K562 (cell line): ENCODE data around the gene CD22. TPM values are rescaled to one million over a fixed set of nuclear protein-coding genes. Genes with fewer than 3 reads are reported as not detected.
A peak's percentile ranks its signal among the peaks of the same experiment; 100 is the strongest.

Experiments used
- BRD9 ChIP-seq: fragments of 450-650 bp; IDR thresholded peaks from 2 replicates; pipeline ENCODE4 v1.6.1; 2018; ENCODE audit warnings: low read depth; ENCODE audit not compliant: partially characterized antibody
- CCNT2 ChIP-seq: IDR thresholded peaks from 2 replicates; pipeline ENCODE4 v1.6.1; 2011; ENCODE audit warnings: borderline replicate concordance, low read depth, mild to moderate bottlenecking, moderate library complexity, mixed read lengths, low read length; ENCODE audit not compliant: insufficient read length; ENCODE audit errors: extremely low read depth
- CTBP1 ChIP-seq: fragments of 450-650 bp; IDR thresholded peaks from 2 replicates; pipeline ENCODE4 v1.6.1; 2016; ENCODE audit warnings: borderline replicate concordance
- EGR1 ChIP-seq: fragments of 450-650 bp; conservative IDR thresholded peaks from 2 replicates; pipeline ENCODE4 v1.6.1; 2017; ENCODE audit warnings: mild to moderate bottlenecking
- EHMT2 ChIP-seq: fragments of 450-650 bp; IDR thresholded peaks from 2 replicates; pipeline ENCODE4 v1.6.1; 2018; ENCODE audit warnings: antibody characterized with exemption
- FOXA3 ChIP-seq, 2 experiments: fragments of 450-650 bp in 1 of 2; sonication (generic) in 1 of 2; formaldehyde crosslinking; IDR thresholded peaks in 1 of 2; conservative IDR thresholded peaks in 1 of 2; 2 replicates each; pipeline versions ENCODE4 v1.4.0 to v1.8.0; 2020 to 2022; ENCODE audit warnings: mild to moderate bottlenecking in 2 of 2, missing genetic modification reagents in 1 of 2
- GABPB1 ChIP-seq: sonication (generic); formaldehyde crosslinking; IDR thresholded peaks from 2 replicates; pipeline ENCODE4 v1.8.0; 2022; ENCODE audit warnings: mild to moderate bottlenecking, missing genetic modification reagents
- HCFC1 ChIP-seq: IDR thresholded peaks from 2 replicates; pipeline ENCODE4 v1.6.1; 2012; ENCODE audit warnings: low read depth, low read length, improper control_type of control experiment
- HDAC6 ChIP-seq: IDR thresholded peaks from 2 replicates; pipeline ENCODE4 v1.6.1; 2012; ENCODE audit warnings: low read depth, mild to moderate bottlenecking, control low read depth, inconsistent platforms, low read length, moderate library complexity
- HMBOX1 ChIP-seq: sonication (generic); IDR thresholded peaks from 2 replicates; pipeline ENCODE4 v1.6.1; 2016
- IRF9 ChIP-seq: fragments of 450-650 bp; IDR thresholded peaks from 2 replicates; pipeline ENCODE4 v1.6.1; 2016; ENCODE audit warnings: missing biosample characterization, missing genetic modification characterization
- LEF1 ChIP-seq: fragments of 450-650 bp; IDR thresholded peaks from 2 replicates; pipeline ENCODE4 v1.6.1; 2016; ENCODE audit warnings: mild to moderate bottlenecking
- MAZ ChIP-seq, 2 experiments: fragments of 450-650 bp in 1 of 2; sonication (generic) in 1 of 2; formaldehyde crosslinking; IDR thresholded peaks in 1 of 2; conservative IDR thresholded peaks in 1 of 2; 2 replicates each; pipeline versions ENCODE4 v1.4.0 to v1.5.0; 2020; ENCODE audit warnings: mild to moderate bottlenecking in 1 of 2, missing genetic modification reagents in 1 of 2
- PHB2 ChIP-seq: fragments of 450-650 bp; IDR thresholded peaks from 2 replicates; pipeline ENCODE4 v1.6.1; 2017; ENCODE audit warnings: low read depth
- POLR2AphosphoS2 ChIP-seq: IDR thresholded peaks from 2 replicates; pipeline ENCODE4 v1.6.1; 2012; ENCODE audit warnings: low read length, improper control_type of control experiment
- RBM25 ChIP-seq: fragments of 200-400 bp; formaldehyde crosslinking; IDR thresholded peaks from 2 replicates; pipeline ENCODE4 v1.6.1; 2018; ENCODE audit warnings: low read length, low read depth, moderate library complexity; ENCODE audit not compliant: severe bottlenecking
- SMAD3 ChIP-seq: fragments of 450-650 bp; formaldehyde crosslinking; conservative IDR thresholded peaks from 2 replicates; pipeline ENCODE4 v1.4.0; 2020; ENCODE audit warnings: mild to moderate bottlenecking
- STAT6 ChIP-seq: sonication (generic); formaldehyde crosslinking; IDR thresholded peaks from 2 replicates; pipeline ENCODE4 v1.8.1; 2023; ENCODE audit warnings: mild to moderate bottlenecking, missing genetic modification reagents
- TAL1 ChIP-seq: fragments of 450-650 bp; IDR thresholded peaks from 2 replicates; pipeline ENCODE4 v1.6.1; 2016; ENCODE audit warnings: mild to moderate bottlenecking
- ZBTB5 ChIP-seq: fragments of 450-650 bp; IDR thresholded peaks from 2 replicates; pipeline ENCODE4 v1.6.1; 2017; ENCODE audit warnings: antibody characterized with exemption
- ZNF445 ChIP-seq: fragments of 250-450 bp; sonication (Bioruptor Pico); IDR thresholded peaks from 2 replicates; pipeline ENCODE4 v1.4.0; 2020; ENCODE audit warnings: low read depth, mild to moderate bottlenecking, moderate library complexity
- ZNF583 ChIP-seq: fragments of 250-450 bp; sonication (Bioruptor Pico); IDR thresholded peaks from 2 replicates; pipeline ENCODE4 v1.4.0; 2020
- ZNF707 ChIP-seq: fragments of 250-450 bp; sonication (Bioruptor Pico); conservative IDR thresholded peaks from 2 replicates; pipeline ENCODE4 v1.8.0; 2022; ENCODE audit warnings: inconsistent platforms, mild to moderate bottlenecking, moderate library complexity
- polyA plus RNA-seq, 8 experiments: library from polyadenylated mRNA; depleted of rRNA in 4 of 8; stranded (reverse) in 5 of 8; unstranded in 3 of 8; fragments of >200 nt; fragmentation: Nextera tagmentation in 2 of 8; fragmentation: Illumina TruSeq in 1 of 8; extraction: Ambion mirVana in 2 of 8; extraction: Trizol in 1 of 8; gene quantifications; 2 replicates each; pipeline versions ENCODE4 v1.2.1 to v1.2.3, GENCODE V29; 2011 to 2014; ENCODE audit warnings: inconsistent platforms in 1 of 8, missing spikeins in 1 of 8
- total RNA-seq, 7 experiments: library from RNA; depleted of rRNA in 6 of 7; stranded (reverse); fragments of >200 nt in 6 of 7; fragmentation: Illumina TruSeq in 2 of 7; extraction: Trizol in 2 of 7; gene quantifications; 2 replicates each; pipeline versions ENCODE4 v1.2.1 to v1.2.3, GENCODE V29; 2011 to 2021; ENCODE audit warnings: low replicate concordance in 1 of 7

The CD22 gene
- total and polyA plus RNA-seq, 9 of the 15 experiments (the other 6 are each of a cell fraction or from before 2014, with no cell fraction given), result 0.29 to 5.0 (median 3.5) TPM

- TF ChIP-seq MAZ (CRISPR knock-in tag; conservative IDR thresholded peaks at IDR 0.05 in 1 of 2, IDR thresholded peaks at IDR 0.05 in 1 of 2) (peak; percentile 46 to 78; a peak in 3 of 4 replicates), BRD9 (peak; percentile 18), LEF1 (peak; percentile 52; the same call in 1 of the 2 replicates), SMAD3 (CRISPR knock-in tag) (0 out of 2 replicates have a peak, but pooled peaks have one; percentile 25), HMBOX1 (no peak), ZNF445 (no peak), ZNF707 (CRISPR knock-in tag) (no peak), HDAC6 (no peak), RBM25 (no peak), HCFC1 (no peak), IRF9 (peak; percentile 56; the same call in 1 of the 2 replicates), CTBP1 (peak; percentile 67; the same call in 1 of the 2 replicates), EGR1 (peak; percentile 76), PHB2 (no peak), CCNT2 (no peak), TAL1 (no peak), ZNF583 (CRISPR knock-in tag) (peak; percentile 95), ZBTB5 (no peak), FOXA3 (CRISPR knock-in tag; conservative IDR thresholded peaks at IDR 0.05 in 1 of 2, IDR thresholded peaks at IDR 0.05 in 1 of 2) (no peak), STAT6 (CRISPR knock-in tag) (no peak), EHMT2 (no peak), GABPB1 (CRISPR knock-in tag) (no peak; the same call in 1 of the 2 replicates), POLR2AphosphoS2 (no peak)
Measured at GRCh38 chr19:35309481-35310279, 19.3 kb upstream of the CD22 start (continued).
